ENCODE data around the gene ZNF20.
"Not testable (repeated sequence)": the region's sequence is repeated elsewhere in the genome, so short reads cannot be mapped to it uniquely, and the experiment has no call there.

ZNF20 gene

GRCh38 chr19:12111943-12112637 lies 28.1 kb downstream of the ZNF20 start:
- Histone ChIP-seq H3K27me3 (ENCODE audit: insufficient read depth, low read depth, severe bottlenecking) (no peaks in the 10 kb centered on the region), H3K4me3 (ENCODE audit: low read depth, low read length) (no peak overlapping the region), H3K9me3 (ENCODE audit: severe bottlenecking) (no peaks in the 10 kb centered on the region), H3K36me3 (no peaks in the 10 kb centered on the region), H3K27ac (no peak overlapping the region)
- DNase-seq, result no peak
- TF ChIP-seq CTCF (IDR thresholded peaks at IDR 0.05; ENCODE audit: low read depth, low read length), result no peak

- no peaks in the 10 kb centered on the region for H3K36me3 ChIP-seq
Observed at GRCh38 chr19:12111176-12111575, 29.0 kb downstream of the ZNF20 start.

GRCh38 chr19:12103909-12104308 lies 36.2 kb downstream of the ZNF20 start:
- not testable (repeated sequence) for H3K9me3 ChIP-seq (ENCODE audit: severe bottlenecking); H3K36me3 ChIP-seq; DNase-seq; H3K27me3 ChIP-seq (ENCODE audit: insufficient read depth, low read depth, severe bottlenecking); H3K4me3 ChIP-seq (ENCODE audit: low read depth, low read length); H3K27ac ChIP-seq

More at GRCh38 chr19:12111176-12111575, 29.0 kb downstream of the ZNF20 start:
- TF ChIP-seq CTCF (IDR thresholded peaks at IDR 0.05; ENCODE audit: low read depth, low read length), result no peak
- Histone ChIP-seq H3K4me3 (ENCODE audit: low read depth, low read length) (no peak overlapping the region), H3K27ac (no peak overlapping the region), H3K9me3 (ENCODE audit: severe bottlenecking) (no peaks in the 10 kb centered on the region), H3K27me3 (ENCODE audit: insufficient read depth, low read depth, severe bottlenecking) (no peaks in the 10 kb centered on the region)
- no peak for DNase-seq

GRCh38 chr19:12098040-12098439 lies 42.1 kb downstream of the ZNF20 start:
- no peak for DNase-seq
- no peak for TF ChIP-seq CTCF (IDR thresholded peaks at IDR 0.05; ENCODE audit: low read depth, low read length)
- H3K27ac ChIP-seq, result no peak overlapping the region
- no peak overlapping the region for H3K4me3 ChIP-seq (ENCODE audit: low read depth, low read length)
- no peaks in the 10 kb centered on the region for H3K27me3 ChIP-seq (ENCODE audit: insufficient read depth, low read depth, severe bottlenecking)
- H3K36me3 ChIP-seq, result no peaks in the 10 kb centered on the region
- H3K9me3 ChIP-seq (ENCODE audit: severe bottlenecking), result no peaks in the 10 kb centered on the region

- H3K9me3 ChIP-seq (ENCODE audit: severe bottlenecking), result no peaks in the 10 kb centered on the region
- no peak for TF ChIP-seq CTCF (IDR thresholded peaks at IDR 0.05; ENCODE audit: low read depth, low read length)
Observed at GRCh38 chr19:12095111-12095790, 44.9 kb downstream of the ZNF20 start.

GRCh38 chr19:12093777-12094176 lies 46.4 kb downstream of the ZNF20 start:
- DNase-seq, result no peak
- Histone ChIP-seq H3K4me3 (ENCODE audit: low read depth, low read length) (no peak overlapping the region), H3K27ac (no peak overlapping the region), H3K27me3 (ENCODE audit: insufficient read depth, low read depth, severe bottlenecking) (no peaks in the 10 kb centered on the region), H3K9me3 (ENCODE audit: severe bottlenecking) (no peaks in the 10 kb centered on the region), H3K36me3 (no peaks in the 10 kb centered on the region)
- no peak for TF ChIP-seq CTCF (IDR thresholded peaks at IDR 0.05; ENCODE audit: low read depth, low read length)

More at GRCh38 chr19:12095111-12095790, 44.9 kb downstream of the ZNF20 start:
- Histone ChIP-seq H3K36me3 (no peaks in the 10 kb centered on the region), H3K4me3 (ENCODE audit: low read depth, low read length) (no peak overlapping the region), H3K27me3 (ENCODE audit: insufficient read depth, low read depth, severe bottlenecking) (no peaks in the 10 kb centered on the region), H3K27ac (no peak overlapping the region)
- DNase-seq, result no peak
